ENCODE results near the gene SMAD1.

Gene SMAD1

DNA sequence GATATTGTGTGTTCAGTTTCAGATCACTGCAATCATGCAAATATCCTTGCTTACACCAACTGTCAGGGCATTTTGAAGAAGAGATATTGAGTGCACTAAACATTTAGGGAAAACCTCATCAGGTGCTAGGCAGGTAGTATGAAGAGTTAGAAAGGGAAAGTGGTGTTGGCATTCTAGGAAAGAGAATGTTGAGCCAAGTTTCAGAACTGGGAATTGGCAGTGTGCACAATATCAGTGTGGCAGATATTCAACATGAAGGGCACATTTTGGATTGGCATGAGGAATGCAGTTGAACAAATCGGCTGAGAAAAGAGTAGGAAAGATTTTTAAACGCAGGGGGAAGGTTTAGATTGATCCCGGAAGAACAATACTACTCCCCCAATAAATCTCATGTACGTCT is 43.4 kb upstream of the SMAD1 start:
- in situ Hi-C loops (cut with HindIII; ENCODE audit: low sequenced_read_pairs) = no loop called here
- TF ChIP-seq, protein P1, sequence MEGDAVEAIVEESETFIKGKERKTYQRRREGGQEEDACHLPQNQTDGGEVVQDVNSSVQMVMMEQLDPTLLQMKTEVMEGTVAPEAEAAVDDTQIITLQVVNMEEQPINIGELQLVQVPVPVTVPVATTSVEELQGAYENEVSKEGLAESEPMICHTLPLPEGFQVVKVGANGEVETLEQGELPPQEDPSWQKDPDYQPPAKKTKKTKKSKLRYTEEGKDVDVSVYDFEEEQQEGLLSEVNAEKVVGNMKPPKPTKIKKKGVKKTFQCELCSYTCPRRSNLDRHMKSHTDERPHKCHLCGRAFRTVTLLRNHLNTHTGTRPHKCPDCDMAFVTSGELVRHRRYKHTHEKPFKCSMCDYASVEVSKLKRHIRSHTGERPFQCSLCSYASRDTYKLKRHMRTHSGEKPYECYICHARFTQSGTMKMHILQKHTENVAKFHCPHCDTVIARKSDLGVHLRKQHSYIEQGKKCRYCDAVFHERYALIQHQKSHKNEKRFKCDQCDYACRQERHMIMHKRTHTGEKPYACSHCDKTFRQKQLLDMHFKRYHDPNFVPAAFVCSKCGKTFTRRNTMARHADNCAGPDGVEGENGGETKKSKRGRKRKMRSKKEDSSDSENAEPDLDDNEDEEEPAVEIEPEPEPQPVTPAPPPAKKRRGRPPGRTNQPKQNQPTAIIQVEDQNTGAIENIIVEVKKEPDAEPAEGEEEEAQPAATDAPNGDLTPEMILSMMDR (IDR thresholded peaks at IDR 0.05; ENCODE audit: low read depth, low read length, missing control alignments) = no peak
- DNase-seq (ENCODE audit: low read depth) = no peak
- H3K4me3 ChIP-seq (ENCODE audit: low read depth, low read length) = no peak overlapping the region

DNA sequence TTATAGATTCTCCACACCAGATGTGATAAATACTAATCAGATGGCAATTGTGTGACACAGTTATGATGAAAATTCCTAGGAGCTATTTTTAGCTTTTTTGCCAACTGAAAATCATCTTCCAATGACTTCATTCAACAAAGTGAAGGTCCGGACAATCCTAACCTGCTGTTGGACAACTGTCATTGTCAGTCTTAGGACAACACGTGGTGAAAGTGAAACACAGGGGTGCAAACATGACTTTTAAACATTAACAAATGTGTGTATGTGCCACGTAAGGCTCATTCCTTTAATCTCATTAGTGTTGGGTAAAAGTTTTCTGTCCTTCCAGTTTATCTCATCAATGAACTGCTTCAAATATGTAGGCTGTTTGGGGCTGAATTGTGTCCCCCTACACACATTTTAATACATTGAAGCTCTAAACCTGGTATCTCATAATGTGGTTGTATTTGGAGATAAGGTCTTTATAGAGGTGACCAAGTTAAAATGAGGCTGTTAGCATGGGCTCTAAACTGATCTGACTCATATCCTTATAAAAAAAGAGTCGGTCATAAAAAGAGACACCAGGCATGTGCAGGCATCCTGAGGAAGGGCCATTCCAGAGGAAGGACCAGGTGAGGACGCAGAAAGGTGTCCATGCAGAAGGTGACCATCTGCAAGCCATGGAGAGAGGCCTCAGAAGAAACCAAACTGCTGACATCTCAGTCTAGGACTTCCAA is 41.2 kb upstream of the SMAD1 start:
- TF ChIP-seq, protein P1 (IDR thresholded peaks at IDR 0.05; ENCODE audit: low read depth, low read length, missing control alignments) = no peak
- in situ Hi-C loops (cut with HindIII; ENCODE audit: low sequenced_read_pairs) = no loop called here
- H3K4me3 ChIP-seq (ENCODE audit: low read depth, low read length) = no peak overlapping the region
- DNase-seq (ENCODE audit: low read depth) = no peak

DNA sequence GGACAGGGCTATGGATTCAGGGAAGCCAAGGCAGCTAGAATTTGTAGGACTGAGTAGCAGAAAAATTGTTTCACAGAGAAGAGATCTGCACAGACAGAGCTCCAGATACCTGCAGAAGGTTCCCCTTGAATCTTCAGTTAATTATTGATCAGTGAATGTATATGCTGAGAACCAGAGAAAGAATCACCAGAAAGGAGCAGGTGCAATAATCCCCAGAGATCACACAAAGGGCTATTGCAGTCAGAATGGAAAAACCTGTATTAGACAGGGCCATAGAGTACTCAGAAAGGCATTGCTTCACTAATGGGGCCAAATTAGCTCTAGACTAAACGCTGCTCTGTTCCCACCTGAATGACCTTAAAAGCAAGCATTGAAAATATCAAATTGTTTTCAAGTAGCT is 35.5 kb upstream of the SMAD1 start:
- in situ Hi-C loops (cut with HindIII; ENCODE audit: low sequenced_read_pairs) = no loop called here
- no peak overlapping the region for H3K4me3 ChIP-seq (ENCODE audit: low read depth, low read length)
- TF ChIP-seq, protein P1 (IDR thresholded peaks at IDR 0.05; ENCODE audit: low read depth, low read length, missing control alignments) = no peak
- no peak for DNase-seq (ENCODE audit: low read depth)

DNA sequence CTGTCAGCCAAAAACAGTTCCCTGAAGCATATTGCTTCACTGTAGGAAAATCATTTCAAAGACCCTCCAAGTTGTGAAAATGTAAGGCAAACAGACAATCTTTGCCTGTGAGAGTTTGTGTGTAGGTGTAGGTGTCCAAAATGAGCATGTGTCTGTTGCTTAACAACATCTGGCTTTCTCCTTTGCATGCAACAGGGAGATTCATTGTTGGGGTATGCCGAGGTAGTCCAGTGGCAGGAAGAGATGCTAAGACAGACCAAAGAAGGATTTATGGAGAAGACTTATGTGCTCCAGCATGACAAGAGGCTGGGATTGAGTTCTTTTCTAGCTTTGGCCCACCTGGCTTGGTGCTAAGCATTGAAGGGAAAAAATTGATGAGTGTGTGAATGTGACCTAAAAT is 29.8 kb upstream of the SMAD1 start:
- DNase-seq (ENCODE audit: low read depth) = no peak
- in situ Hi-C loops (cut with HindIII; ENCODE audit: low sequenced_read_pairs) = no loop called here
- TF ChIP-seq, protein P1 (IDR thresholded peaks at IDR 0.05; ENCODE audit: low read depth, low read length, missing control alignments) = no peak
- no peak overlapping the region for H3K4me3 ChIP-seq (ENCODE audit: low read depth, low read length)

DNA sequence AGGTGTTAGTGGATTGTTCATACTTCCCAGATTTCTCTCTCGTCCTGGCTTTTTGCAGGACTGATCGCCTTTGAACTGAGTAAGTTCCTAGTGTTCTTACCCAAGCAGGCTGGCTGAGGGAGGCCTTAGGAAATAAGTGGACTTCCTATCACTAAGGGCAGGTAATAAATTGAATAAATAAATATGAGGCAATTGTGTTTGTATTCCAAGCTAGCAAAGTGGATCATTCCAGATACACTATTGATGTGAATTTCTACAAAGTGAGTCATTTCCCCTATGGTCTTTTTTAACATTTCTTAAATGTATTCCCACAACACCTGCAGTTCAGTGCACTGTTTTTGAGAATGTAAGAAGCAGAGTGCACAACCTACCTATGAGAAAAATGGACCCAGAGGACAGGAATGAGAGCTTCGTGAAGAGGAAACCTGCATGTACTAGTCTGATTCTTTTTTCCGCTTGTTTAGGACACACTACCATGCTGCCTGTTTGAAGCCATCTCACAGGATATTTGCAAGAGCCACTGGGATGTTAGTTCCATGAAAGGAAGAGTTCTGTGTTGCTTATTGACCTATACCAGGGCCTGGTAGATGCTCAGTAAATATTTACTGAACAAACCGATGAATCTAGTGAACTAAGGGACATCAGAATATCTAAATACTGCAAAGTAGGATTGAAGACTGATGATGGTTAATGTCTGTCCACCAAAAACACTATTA is 29.0 kb upstream of the SMAD1 start:
- in situ Hi-C loops (cut with HindIII; ENCODE audit: low sequenced_read_pairs) = no loop called here
- TF ChIP-seq, protein P1 (IDR thresholded peaks at IDR 0.05; ENCODE audit: low read depth, low read length, missing control alignments) = no peak
- H3K4me3 ChIP-seq (ENCODE audit: low read depth, low read length) = no peak overlapping the region
- DNase-seq (ENCODE audit: low read depth) = no peak

DNA sequence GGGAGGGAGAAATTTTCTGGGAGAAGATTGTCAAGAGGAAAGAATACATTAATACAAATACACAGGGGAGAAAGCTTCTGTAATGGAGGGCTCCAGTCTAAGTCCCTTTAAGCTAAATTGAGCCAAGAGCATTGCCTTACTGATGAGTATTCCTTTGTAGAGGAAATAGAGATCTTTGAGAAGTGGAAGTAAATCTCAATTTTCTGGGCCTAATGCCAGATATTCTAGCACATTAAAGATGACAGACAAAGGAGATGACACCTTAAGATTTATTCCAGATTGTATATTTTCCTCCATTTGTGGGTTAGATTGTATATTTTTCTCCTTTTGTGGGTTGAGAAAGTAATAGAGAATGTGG is 28.5 kb upstream of the SMAD1 start:
- in situ Hi-C loops (cut with HindIII; ENCODE audit: low sequenced_read_pairs) = no loop called here
- TF ChIP-seq, protein P1 (IDR thresholded peaks at IDR 0.05; ENCODE audit: low read depth, low read length, missing control alignments) = no peak
- DNase-seq (ENCODE audit: low read depth) = no peak
- no peak overlapping the region for H3K4me3 ChIP-seq (ENCODE audit: low read depth, low read length)
